KOPT-K1 (cell line): ENCODE measurements around the gene FAM78B.

Source experiments
- H3K27ac ChIP-seq: fragments of 200-600 bp; sonication (generic); 2 replicates; pipeline ENCODE4 v1.5.1; 2016; ENCODE audit warnings: antibody characterized with exemption, mild to moderate bottlenecking, low read depth, low read length; ENCODE audit not compliant: poor library complexity, severe bottlenecking
- H3K36me3 ChIP-seq: fragments of 200-600 bp; sonication (generic); 2 replicates; pipeline ENCODE4 v1.5.1; 2017; ENCODE audit warnings: antibody characterized with exemption, mild to moderate bottlenecking, low read length, moderate library complexity; ENCODE audit not compliant: insufficient read depth
- H3K9me3 ChIP-seq: fragments of 200-600 bp; sonication (generic); 2 replicates; pipeline ENCODE4 v1.5.1; 2017; ENCODE audit warnings: antibody characterized with exemption, low read length, mild to moderate bottlenecking; ENCODE audit not compliant: insufficient read depth, poor library complexity, severe bottlenecking

Gene FAM78B

DNA sequence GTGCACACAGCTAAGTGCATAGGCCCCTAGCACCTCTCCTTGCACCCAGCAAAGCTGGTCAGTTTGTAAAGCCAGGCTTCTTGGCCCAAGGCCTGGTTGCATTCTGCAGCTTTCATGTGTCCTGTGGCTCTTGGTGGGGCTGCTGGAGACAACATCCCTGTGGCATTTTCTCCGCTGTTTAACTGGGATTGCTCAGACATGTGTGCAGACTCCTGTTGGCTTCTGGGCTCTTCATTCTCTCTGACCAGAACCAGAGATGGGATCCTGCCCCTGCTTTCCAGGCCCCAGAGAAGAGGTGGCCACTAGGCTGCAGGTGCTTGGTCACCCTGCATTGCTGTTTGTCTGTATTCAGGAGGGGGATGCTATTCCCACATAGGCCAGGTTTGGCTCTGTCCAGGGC, 50.8 kb downstream of the FAM78B start:
- Histone ChIP-seq H3K27ac (no peak overlapping the region), H3K36me3 (no peaks in the 10 kb centered on the region)

DNA sequence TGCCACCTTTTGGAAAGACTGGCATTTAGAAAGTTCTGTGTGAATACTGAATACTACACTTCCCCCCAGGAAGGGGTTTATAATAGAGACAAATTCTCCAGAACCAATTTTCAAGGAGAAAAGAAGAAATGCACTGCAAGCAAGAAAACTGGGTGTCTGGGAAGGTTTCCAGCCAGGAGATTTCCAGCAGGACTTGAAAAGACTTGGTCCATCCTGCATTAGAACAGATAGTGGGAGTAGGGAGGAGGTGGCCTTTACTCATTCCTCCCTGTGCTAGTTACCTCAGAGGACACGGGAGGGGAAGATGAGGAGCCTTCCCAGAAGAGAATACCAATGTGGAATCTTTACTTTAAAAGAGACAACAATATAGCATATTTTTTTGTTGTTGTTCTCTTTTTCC, 52.4 kb downstream of the FAM78B start:
- Histone ChIP-seq H3K36me3 (no peaks in the 10 kb centered on the region), H3K27ac (no peak overlapping the region), H3K9me3 (no peaks in the 10 kb centered on the region)

More for the DNA sequence above, 50.8 kb downstream of the FAM78B start:
- no peaks in the 10 kb centered on the region for H3K9me3 ChIP-seq

DNA sequence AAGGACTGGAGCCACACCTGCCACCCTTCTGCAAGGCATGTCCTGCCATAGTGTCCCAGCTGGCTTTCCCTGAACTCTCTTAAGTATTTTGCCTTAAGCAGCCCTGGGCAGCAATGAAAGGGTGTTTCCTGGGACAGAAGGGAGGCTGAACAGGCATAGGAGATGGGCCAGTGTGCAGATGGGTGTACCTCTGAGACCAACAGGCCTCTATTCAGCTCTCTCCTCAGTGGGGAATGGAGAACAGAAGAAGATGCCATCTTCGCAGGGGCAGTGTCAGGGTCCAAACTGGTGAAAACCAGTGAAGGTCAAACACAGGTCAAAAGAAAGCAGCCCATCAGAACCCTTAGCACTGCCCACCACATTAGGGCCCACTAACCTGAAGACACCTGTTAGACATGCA, 53.2 kb downstream of the FAM78B start:
- Histone ChIP-seq H3K9me3 (no peaks in the 10 kb centered on the region), H3K27ac (no peak overlapping the region), H3K36me3 (no peaks in the 10 kb centered on the region)

DNA sequence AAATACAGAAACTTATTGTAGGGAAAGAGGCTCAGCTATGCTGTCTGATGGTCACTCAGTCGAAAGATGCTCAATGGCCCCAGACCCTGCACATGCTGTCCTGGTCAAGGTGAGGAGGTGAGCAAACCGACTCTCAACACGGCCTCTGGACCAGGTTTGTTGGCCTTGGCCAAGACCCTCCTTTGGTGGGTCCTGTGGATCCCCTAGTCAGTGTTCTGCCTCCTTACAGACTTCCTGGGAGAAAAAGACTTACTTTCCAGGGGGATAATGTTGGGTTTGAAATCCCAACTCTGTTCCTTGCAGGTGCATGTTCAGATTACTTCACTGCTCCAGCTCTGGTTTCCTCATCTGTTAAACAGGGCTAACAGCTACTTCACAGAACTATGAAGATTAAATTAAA, 53.8 kb downstream of the FAM78B start:
- no peaks in the 10 kb centered on the region for H3K36me3 ChIP-seq
- H3K27ac ChIP-seq, result no peak overlapping the region
- no peaks in the 10 kb centered on the region for H3K9me3 ChIP-seq

DNA sequence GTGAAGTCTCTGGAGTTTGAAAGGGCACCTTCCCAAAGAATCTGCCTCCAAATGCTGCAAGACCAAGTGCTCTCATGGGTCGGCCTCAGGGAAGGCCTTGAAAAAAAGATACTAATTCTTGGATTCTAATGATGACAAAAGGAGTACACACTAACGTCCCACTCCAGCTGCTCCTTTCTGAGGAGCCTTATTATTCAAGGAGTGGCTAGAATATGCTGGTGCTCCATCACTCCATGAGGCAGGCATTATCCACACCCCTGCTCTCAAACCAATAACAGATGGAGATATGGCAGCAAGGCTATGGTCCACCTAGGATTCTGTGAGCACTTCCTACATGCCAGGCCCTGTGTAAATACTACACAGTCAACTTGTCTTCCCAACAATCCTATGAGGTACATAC, 54.4 kb downstream of the FAM78B start:
- Histone ChIP-seq H3K36me3 (no peaks in the 10 kb centered on the region), H3K9me3 (no peaks in the 10 kb centered on the region), H3K27ac (no peak overlapping the region)

DNA sequence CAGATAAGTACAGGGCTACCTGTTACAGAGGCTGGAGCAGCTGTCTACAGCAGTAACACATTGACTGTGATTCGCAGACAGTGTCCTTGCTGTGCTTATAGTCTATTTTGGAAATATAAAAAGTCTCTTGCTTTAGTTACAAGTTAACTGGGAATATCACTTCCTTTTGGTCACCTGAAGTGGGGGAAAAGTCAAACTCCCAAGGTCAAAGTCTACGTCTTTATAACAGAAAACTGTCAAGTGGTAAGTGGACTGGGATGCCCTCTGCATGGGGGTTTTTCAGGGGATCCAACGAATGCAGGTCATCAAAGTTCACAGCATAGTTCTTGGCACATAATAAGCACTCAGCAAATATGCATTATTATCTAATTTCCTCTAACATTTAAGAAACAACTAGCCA, 55.4 kb downstream of the FAM78B start:
- Histone ChIP-seq H3K9me3 (no peaks in the 10 kb centered on the region), H3K27ac (no peak overlapping the region), H3K36me3 (no peaks in the 10 kb centered on the region)

DNA sequence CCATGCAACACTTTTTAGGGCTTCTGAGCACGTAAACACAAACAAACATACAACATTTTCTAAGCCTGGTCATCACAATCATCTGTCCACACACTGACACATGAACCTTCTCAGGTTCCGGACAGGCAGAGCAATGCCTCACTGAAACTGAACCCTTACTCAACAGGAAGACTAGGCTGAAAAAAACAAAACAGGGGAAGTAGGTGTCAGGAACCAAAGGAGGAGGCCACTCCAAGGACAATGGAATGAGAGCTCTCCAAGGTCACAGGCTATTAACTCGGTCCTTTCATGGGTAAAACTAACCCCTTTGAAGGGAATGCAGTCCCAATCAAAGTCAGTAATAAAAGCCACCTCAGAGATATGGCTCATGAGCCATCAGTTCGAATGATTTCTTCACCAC, 76.6 kb downstream of the FAM78B start:
- Histone ChIP-seq H3K9me3 (no peaks in the 10 kb centered on the region), H3K36me3 (no peaks in the 10 kb centered on the region), H3K27ac (no peak overlapping the region)

DNA sequence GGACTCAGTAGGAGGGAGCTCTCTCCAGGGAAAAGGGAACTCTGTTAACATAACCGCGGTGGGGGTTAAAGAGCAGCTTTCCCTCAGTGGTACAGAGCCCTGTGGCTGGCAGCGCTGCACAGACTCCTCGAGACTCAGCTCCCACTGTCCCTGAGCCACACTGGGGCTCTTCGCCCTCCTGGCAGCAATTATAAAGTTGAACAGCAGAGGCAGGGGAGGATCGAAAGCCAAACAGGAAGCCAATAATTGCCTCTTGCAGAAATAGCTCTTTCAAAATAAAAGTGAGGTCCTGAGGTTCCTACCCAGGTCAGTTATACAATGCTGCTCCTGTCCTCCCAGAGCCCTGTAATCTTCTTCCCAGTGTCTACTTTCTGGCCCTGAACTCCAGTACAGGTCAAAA, 77.0 kb downstream of the FAM78B start:
- no peaks in the 10 kb centered on the region for H3K9me3 ChIP-seq
- no peak overlapping the region for H3K27ac ChIP-seq
- H3K36me3 ChIP-seq, result no peaks in the 10 kb centered on the region

DNA sequence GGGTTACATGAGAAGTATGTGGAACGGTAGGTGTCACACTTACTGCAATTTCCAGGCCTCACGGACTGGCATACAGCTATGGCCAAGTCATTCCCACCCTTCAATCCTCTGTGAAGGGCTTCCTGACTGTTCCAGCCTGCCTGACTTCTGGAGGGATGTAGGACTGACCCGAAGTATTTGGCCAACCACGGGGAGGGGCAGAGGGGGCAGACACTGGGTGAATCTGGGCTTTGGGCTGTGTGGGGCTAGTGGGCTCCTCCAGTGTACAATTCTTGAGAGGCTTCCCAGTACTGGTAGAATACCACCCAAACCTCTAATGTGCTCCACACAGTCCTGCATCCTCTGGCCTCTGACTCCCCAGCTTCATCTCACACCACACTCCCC, 78.2 kb downstream of the FAM78B start:
- no peaks in the 10 kb centered on the region for H3K36me3 ChIP-seq
- no peaks in the 10 kb centered on the region for H3K9me3 ChIP-seq
- no peak overlapping the region for H3K27ac ChIP-seq

DNA sequence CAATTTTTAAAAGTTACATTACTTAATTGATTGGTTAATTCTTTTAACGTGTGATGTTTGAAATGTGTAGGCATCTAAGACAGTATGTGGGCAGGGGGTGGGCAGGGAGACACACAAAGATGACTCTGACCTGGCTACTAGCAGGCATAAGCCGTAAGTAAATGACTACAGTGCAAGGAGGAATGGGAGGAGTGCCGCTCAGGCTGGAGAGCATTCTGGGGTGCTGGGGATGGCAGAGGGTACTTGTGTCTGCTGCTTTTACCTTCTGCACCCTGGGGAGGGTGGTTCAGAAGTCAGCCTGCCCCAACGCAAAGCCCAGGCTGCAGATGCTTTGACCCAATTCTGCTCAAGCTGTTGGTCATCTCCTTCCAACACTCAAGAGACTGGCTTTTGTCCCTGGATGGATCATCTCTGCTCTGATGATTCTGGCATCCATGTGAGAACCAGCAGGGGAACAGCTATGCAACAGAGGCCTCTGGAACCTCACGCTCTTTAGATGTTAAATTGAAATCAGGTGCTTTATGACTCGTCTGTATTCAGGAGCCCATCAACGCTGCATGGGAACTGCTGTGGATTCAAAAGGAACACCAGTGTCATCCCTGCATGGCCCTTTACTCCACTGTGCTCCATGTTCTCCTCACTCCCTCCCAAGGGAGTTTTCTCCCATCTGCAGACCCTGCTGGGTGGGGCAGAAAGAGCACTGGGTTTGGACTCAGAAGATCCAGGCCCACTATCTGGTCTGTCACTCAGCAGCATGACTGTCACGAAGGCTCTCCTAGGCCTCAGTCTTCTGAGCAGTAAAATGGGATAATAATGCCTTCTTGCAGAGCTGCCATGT, 78.8 kb downstream of the FAM78B start:
- no peak overlapping the region for H3K27ac ChIP-seq
- H3K36me3 ChIP-seq, result no peaks in the 10 kb centered on the region
- no peaks in the 10 kb centered on the region for H3K9me3 ChIP-seq

DNA sequence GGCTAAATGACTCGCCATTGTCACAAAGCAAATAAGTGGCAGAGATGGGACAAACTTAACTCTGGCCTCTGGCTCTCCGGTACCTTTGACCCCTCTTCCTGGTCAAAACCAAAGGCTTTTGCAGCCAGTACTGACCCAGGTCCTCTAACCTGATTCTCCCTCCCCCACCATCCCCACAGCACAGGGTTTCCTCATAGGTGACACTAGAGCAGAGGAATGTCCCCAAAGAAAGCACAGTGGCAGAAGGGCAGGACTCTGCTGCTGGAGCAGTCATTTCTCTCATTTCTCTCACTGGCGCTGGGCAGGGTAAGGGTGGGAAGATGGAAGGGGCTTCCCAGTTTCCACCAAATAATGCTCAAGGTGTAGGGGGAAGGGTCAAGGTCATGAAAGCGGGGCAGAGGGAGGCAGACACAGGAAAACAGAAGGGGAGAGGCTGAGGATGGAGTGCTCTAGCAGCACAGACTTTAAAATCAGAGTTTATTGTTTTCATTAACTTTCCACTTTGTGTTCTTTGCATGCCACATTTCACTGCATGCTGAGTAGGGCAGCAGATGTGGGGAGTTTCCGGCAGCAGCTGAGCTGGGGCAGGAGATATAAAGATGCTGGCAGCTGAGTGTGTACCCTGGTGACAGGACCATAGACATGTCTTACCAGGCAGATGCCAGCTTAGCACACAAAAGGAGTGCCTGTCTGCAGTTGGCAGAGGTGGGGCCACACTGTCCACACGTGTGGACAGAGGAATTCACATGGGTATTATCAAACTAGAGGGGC, 80.5 kb downstream of the FAM78B start:
- H3K36me3 ChIP-seq, result no peaks in the 10 kb centered on the region
- H3K9me3 ChIP-seq, result no peaks in the 10 kb centered on the region
- H3K27ac ChIP-seq, result no peak overlapping the region

DNA sequence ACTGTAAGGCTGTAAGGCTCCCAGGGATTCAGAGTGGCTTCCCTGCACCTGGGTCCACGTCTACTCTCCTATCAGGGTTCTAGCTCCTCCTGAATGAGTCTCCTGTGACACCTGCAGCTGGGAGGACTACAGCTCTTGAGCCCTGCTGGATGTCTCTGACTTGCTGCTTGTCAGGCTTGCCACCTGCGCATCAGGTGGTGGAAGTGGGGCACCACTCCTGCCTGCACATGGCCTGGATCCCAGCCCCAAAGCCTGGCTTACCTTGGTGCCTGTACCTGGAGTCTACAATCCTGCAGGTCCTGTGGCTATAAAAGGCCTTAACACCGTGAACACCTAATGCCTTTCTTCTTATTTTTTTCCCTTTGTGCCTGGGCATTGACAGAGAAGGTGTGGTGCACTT, 82.2 kb downstream of the FAM78B start:
- Histone ChIP-seq H3K36me3 (no peaks in the 10 kb centered on the region), H3K9me3 (no peaks in the 10 kb centered on the region), H3K27ac (no peak overlapping the region)

DNA sequence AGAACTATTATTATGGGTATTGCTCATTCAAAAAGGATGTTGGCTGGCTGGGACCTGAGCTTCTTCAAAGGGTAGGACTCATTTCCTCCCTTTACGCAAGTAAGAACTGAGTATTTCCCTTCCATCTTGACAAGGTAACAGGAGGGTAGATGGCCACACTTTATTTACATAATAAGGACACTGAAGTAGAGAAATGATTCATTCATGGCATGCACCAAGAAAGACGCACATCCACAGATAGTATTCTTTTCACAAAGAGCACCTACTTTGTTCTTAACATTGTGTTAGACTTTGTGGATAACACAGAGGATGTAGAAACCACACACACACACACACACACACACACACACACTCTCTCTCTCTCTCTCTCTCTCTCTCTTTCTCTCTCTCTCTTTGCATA, 82.9 kb downstream of the FAM78B start:
- no peaks in the 10 kb centered on the region for H3K9me3 ChIP-seq
- no peaks in the 10 kb centered on the region for H3K36me3 ChIP-seq
- H3K27ac ChIP-seq, result no peak overlapping the region

DNA sequence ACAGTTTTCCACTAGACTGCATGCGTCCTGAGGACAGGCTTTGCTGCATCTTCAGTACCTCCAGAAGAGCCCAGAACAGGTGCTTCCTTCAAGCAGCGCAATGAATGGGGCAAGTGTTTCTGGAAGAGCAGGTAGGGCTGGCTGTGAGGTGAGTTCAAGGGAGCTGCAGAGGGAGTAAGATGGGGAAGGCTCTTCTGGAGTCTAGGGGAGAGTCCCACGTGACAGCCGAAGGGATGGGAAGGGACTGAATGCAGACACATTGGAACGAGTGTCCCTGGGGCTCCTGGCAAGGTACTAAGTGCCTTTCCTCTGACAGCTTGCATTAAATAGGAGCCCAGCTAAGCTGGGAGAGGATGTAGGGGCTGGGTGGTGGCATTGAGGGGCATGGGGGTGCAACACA, 84.2 kb downstream of the FAM78B start:
- H3K36me3 ChIP-seq, result no peaks in the 10 kb centered on the region
- H3K9me3 ChIP-seq, result no peaks in the 10 kb centered on the region
- no peak overlapping the region for H3K27ac ChIP-seq

DNA sequence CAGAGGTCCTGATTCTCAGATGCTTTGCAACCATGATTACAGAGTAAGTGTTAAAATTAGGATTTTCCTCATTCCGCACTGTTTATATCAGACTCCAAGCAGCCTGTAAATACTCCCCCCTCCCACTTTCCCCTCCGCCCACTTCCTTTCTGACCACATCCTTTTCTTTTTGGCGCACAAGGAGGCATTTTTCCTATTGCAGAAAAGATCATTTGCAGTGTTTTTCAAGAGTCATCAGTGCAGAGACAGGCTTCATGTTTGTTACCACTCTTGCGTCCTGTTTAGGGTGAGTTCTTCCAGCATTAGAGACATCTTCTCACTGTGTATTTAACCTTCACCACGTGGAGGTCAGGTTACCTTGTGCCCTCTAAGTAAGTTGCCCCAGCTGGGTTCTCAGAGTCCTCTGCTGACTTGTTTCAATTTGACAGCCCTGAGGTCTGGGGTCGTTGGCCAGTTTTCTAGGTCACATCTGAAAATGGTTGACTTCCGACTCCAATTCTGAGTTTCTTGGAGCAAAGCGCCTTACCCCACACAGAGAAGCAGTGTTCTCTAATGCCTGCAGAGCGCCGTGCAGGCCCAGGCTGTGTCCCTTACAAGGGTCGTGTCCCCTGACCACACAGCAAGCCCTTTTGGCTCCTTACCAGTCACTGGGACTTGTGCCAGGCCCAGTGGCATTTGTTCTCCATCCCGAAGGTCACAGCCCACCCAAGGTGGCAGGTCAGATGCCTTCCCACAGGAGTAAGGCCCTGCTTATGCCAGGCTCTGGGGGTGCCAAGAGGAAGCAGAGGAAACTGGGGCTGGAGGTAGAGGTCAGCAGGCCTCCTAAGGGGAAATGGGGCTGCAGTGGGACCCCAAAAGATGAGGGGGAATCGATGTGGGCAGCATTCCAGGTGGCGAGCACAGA, 85.6 kb downstream of the FAM78B start:
- Histone ChIP-seq H3K27ac (no peak overlapping the region), H3K9me3 (no peaks in the 10 kb centered on the region), H3K36me3 (no peaks in the 10 kb centered on the region)
